Neural progenitor cell (in vitro differentiated cells): ENCODE data around the gene EFCAB6. TPM values are rescaled to one million over a fixed set of nuclear protein-coding genes. Genes with fewer than 3 reads are reported as not detected.

Experiments
- DNase-seq: peaks from one replicate; pipeline ENCODE4 v3.0.0-alpha.2; 2016; ENCODE audit warnings: low spot score
- H2AFZ ChIP-seq: fragments of 200-600 bp; sonication (generic); replicated peaks from 2 replicates; pipeline ENCODE4 v1.6.1; 2016; ENCODE audit warnings: antibody characterized with exemption
- H3F3A ChIP-seq: fragments of 200-600 bp; sonication (generic); 2 replicates; pipeline ENCODE4 v1.6.1; 2016; ENCODE audit warnings: antibody characterized with exemption, low read depth
- H3K27ac ChIP-seq: fragments of 200-600 bp; sonication (generic); 2 replicates; pipeline ENCODE4 v1.5.1; 2016; ENCODE audit warnings: mild to moderate bottlenecking
- H3K27me3 ChIP-seq: fragments of 200-600 bp; sonication (generic); 2 replicates; pipeline ENCODE4 v1.6.1; 2016; ENCODE audit warnings: mild to moderate bottlenecking, moderate library complexity
- H3K36me3 ChIP-seq: fragments of 200-600 bp; sonication (generic); 2 replicates; pipeline ENCODE4 v1.5.1; 2016
- H3K4me1 ChIP-seq: fragments of 200-600 bp; sonication (generic); 2 replicates; pipeline ENCODE4 v1.6.1; 2016; ENCODE audit warnings: mixed run types
- H3K4me2 ChIP-seq: fragments of 200-600 bp; sonication (generic); 2 replicates; pipeline ENCODE4 v1.6.1; 2016
- H3K4me3 ChIP-seq: fragments of 200-600 bp; sonication (generic); 2 replicates; pipeline ENCODE4 v1.5.1; 2016
- H3K79me2 ChIP-seq: fragments of 200-600 bp; sonication (generic); 2 replicates; pipeline ENCODE4 v1.6.1; 2016; ENCODE audit warnings: low read depth
- H3K9ac ChIP-seq: fragments of 200-600 bp; sonication (generic); 2 replicates; pipeline ENCODE4 v1.6.1; 2016
- H3K9me3 ChIP-seq: fragments of 200-600 bp; sonication (generic); 2 replicates; pipeline ENCODE4 v1.5.1; 2016; ENCODE audit warnings: low read depth
- H4K20me1 ChIP-seq: fragments of 200-600 bp; sonication (generic); 2 replicates; pipeline ENCODE4 v1.6.1; 2016; ENCODE audit warnings: low read depth
- H3K27ac Mint-ChIP-seq: 3 replicates; pipeline ENCODE4 v1.8.0; 2021; ENCODE audit warnings: mixed read lengths
- H3K27me3 Mint-ChIP-seq: 2 replicates; pipeline ENCODE4 v1.8.0; 2022; ENCODE audit warnings: low read depth, mild to moderate bottlenecking, inconsistent platforms, moderate library complexity, mixed read lengths; ENCODE audit not compliant: insufficient read depth
- H3K36me3 Mint-ChIP-seq: 3 replicates; pipeline ENCODE4 v1.8.0; 2021; ENCODE audit warnings: mixed read lengths
- H3K4me1 Mint-ChIP-seq: 3 replicates; pipeline ENCODE4 v1.8.0; 2021; ENCODE audit warnings: mixed read lengths
- H3K4me3 Mint-ChIP-seq: 3 replicates; pipeline ENCODE4 v1.8.0; 2021; ENCODE audit warnings: mild to moderate bottlenecking, moderate library complexity, mixed read lengths
- H3K9me3 Mint-ChIP-seq: 3 replicates; pipeline ENCODE4 v1.8.0; 2020; ENCODE audit warnings: mixed read lengths
- CTCF ChIP-seq: fragments of 200-600 bp; sonication (generic); IDR thresholded peaks from 2 replicates; pipeline ENCODE4 v1.5.1; 2017; ENCODE audit warnings: antibody characterized with exemption, mild to moderate bottlenecking
- EZH2 ChIP-seq: fragments of 200-600 bp; sonication (generic); IDR thresholded peaks from 2 replicates; pipeline ENCODE4 v1.6.1; 2017; ENCODE audit warnings: antibody characterized with exemption, mild to moderate bottlenecking, moderate library complexity
- EZH2phosphoT487 ChIP-seq: fragments of 200-600 bp; sonication (generic); IDR thresholded peaks from 2 replicates; pipeline ENCODE4 v1.6.1; 2017; ENCODE audit warnings: antibody characterized with exemption
- total RNA-seq: library from RNA; depleted of rRNA; stranded (reverse); fragments of >200 nt; gene quantifications from 2 replicates; pipeline ENCODE4 v1.2.3, GENCODE V29; 2015; ENCODE audit warnings: low replicate concordance

The EFCAB6 gene
- total RNA-seq, 1 donor from 2014 or later = 4.9 TPM

GRCh38 chr22:43637275-43638260 is 174.5 kb downstream of the EFCAB6 start:
- H3K4me1 ChIP-seq = no peaks in the 10 kb centered on the region
- H3K4me1 Mint-ChIP-seq = peaks cover 2% of the 10 kb centered on the region
- H3K27me3 Mint-ChIP-seq = peaks cover 6% of the 10 kb centered on the region
- no peak overlapping the region for H3K4me3 Mint-ChIP-seq
- H3K36me3 ChIP-seq = no peaks in the 10 kb centered on the region
- no peak overlapping the region for H2AFZ ChIP-seq
- peaks cover 15% of the 10 kb centered on the region for H3K9me3 Mint-ChIP-seq
- no peak overlapping the region for H3K9ac ChIP-seq
- H3F3A ChIP-seq = no peaks in the 10 kb centered on the region
- no peaks in the 10 kb centered on the region for H4K20me1 ChIP-seq
- no peaks in the 10 kb centered on the region for H3K27me3 ChIP-seq
- TF ChIP-seq EZH2phosphoT487 (no peak), CTCF (no peak), EZH2 (no peak)
- no peak overlapping the region for H3K4me3 ChIP-seq
- no peak overlapping the region for H3K27ac ChIP-seq
- DNase-seq = no peak
- H3K9me3 ChIP-seq = no peaks in the 10 kb centered on the region
- H3K79me2 ChIP-seq = no peaks in the 10 kb centered on the region
- peaks cover 3% of the 10 kb centered on the region for H3K36me3 Mint-ChIP-seq
- H3K4me2 ChIP-seq = no peak overlapping the region
- H3K27ac Mint-ChIP-seq = no peak overlapping the region

- Mint-ChIP-seq H3K4me1 (peaks cover 2% of the 10 kb centered on the region), H3K27ac (no peak overlapping the region), H3K9me3 (peaks cover 15% of the 10 kb centered on the region), H3K4me3 (no peak overlapping the region), H3K27me3 (peaks cover 4% of the 10 kb centered on the region), H3K36me3 (peaks cover 3% of the 10 kb centered on the region)
- no peak overlapping the region for H3K9ac ChIP-seq
- no peak overlapping the region for H3K4me3 ChIP-seq
- H3K27me3 ChIP-seq = no peaks in the 10 kb centered on the region
- H3K79me2 ChIP-seq = no peaks in the 10 kb centered on the region
- no peak for DNase-seq
- H3K9me3 ChIP-seq = no peaks in the 10 kb centered on the region
- H2AFZ ChIP-seq = no peak overlapping the region
- no peaks in the 10 kb centered on the region for H3K36me3 ChIP-seq
- H3F3A ChIP-seq = no peaks in the 10 kb centered on the region
- no peaks in the 10 kb centered on the region for H3K4me1 ChIP-seq
- H3K27ac ChIP-seq = no peak overlapping the region
- no peak overlapping the region for H3K4me2 ChIP-seq
- no peak for TF ChIP-seq EZH2phosphoT487
- TF ChIP-seq CTCF = no peak
- TF ChIP-seq EZH2 = no peak
- no peaks in the 10 kb centered on the region for H4K20me1 ChIP-seq
Observed at GRCh38 chr22:43636086-43636485, 176.0 kb downstream of the EFCAB6 start.

- Histone ChIP-seq H3K4me2 (no peak overlapping the region), H3K9ac (no peak overlapping the region), H3K79me2 (no peaks in the 10 kb centered on the region), H3K27me3 (no peaks in the 10 kb centered on the region), H3K27ac (no peak overlapping the region), H3K36me3 (no peaks in the 10 kb centered on the region), H3K4me3 (no peak overlapping the region), H2AFZ (no peak overlapping the region), H3F3A (no peaks in the 10 kb centered on the region), H3K9me3 (no peaks in the 10 kb centered on the region), H3K4me1 (no peaks in the 10 kb centered on the region), H4K20me1 (no peaks in the 10 kb centered on the region)
- H3K4me1 Mint-ChIP-seq = peaks cover 2% of the 10 kb centered on the region
- no peak for DNase-seq
- no peak overlapping the region for H3K27ac Mint-ChIP-seq
- peaks cover 3% of the 10 kb centered on the region for H3K36me3 Mint-ChIP-seq
- H3K4me3 Mint-ChIP-seq = no peak overlapping the region
- peaks cover 15% of the 10 kb centered on the region for H3K9me3 Mint-ChIP-seq
- peaks cover 4% of the 10 kb centered on the region for H3K27me3 Mint-ChIP-seq
- TF ChIP-seq CTCF = no peak
- no peak for TF ChIP-seq EZH2phosphoT487
- no peak for TF ChIP-seq EZH2
Observed at GRCh38 chr22:43635101-43635500, 177.0 kb downstream of the EFCAB6 start.
